SKM-1 (cell line): Measurements from ENCODE around the gene GNB1L.
"Not testable (repeated sequence)": the region's sequence is repeated elsewhere in the genome, so short reads cannot be mapped to it uniquely, and the experiment has no call there.

Experiments used
- DNase-seq: peaks from one replicate; lab custom pipeline; 2025; ENCODE audit not compliant: unreplicated experiment; lab: John Stamatoyannopoulos, UW

Gene GNB1L

GRCh38 chr22:19799322-19800190, 55.1 kb downstream of the GNB1L start:
- DNase-seq: no peak

- no peak for DNase-seq
Observed at GRCh38 chr22:19798891-19799293, 55.8 kb downstream of the GNB1L start.

DNA sequence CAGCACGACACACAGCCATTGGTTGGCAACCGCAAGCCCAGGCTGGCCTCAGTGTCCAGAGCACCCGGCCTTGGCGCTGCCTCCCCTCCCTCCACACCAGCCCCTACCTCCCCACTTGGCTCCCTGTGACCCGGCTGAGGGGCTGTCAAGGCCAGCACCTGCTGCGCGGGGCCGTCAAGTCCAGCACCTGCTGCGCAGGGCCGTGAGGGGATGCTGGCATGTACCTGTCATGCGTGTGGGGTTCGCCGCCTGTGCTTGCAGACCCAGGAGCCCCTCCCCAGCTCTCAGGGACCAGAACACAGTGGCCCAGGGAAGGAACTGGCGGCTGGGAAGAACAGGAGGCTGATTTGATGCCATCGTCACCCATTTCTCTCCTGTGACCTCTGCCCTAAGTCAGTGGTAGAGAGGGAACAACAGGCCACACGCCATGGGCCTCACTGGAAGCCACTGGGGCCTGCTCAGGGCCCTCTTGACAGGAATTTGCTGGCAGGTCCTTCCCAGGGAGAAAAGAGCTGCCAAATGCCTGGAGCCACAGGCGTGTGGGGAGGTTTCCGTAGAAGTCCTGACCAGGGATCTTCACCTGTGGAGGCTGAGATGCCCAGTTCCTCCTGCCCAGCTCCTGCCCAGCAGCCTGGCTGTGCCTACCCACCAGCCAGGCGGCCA, 56.5 kb downstream of the GNB1L start:
- DNase-seq: no peak

DNA sequence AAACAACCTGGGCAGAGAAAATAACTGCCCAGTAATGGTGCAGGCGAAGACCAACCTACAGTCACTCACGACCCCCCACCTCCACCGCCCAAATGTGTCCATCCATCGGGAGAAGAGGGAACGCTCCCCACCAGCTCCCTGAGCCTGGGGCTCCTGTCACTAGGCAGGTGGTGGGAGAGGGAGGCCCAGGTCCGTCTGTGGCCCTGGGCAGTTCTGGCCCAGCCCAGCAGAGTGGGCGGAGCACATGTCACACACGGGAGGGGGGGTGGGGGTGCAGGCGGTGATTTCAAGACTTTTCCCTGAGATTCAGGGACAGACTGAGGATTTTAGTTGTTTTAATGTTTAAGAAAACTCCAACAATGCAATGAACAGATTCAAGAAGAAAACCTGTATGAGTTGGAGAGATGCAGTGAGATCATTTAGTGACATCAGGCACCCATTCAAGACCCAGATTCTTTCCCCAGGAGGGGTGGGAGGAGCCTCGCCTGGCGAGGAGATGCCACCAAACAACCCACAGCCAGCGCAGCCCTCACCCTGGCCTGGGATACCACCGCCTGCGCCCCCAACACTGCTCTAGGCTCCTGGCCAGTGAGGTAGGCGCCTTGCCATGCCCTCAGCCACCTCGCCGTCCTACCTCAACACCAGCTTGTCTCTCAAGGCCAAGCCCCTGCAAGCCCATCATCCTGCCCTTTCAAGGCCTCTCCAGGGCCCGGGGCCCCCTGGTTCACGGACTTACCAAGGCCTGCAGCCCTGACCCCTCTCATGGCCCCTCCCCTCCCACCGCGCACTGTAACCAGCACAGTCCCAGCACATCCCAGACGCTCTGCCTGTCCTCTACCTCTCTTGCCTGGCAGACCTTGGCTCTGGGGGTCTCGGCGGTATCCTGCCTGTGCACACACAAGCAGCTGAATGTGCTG, 57.3 kb downstream of the GNB1L start:
- no peak for DNase-seq

DNA sequence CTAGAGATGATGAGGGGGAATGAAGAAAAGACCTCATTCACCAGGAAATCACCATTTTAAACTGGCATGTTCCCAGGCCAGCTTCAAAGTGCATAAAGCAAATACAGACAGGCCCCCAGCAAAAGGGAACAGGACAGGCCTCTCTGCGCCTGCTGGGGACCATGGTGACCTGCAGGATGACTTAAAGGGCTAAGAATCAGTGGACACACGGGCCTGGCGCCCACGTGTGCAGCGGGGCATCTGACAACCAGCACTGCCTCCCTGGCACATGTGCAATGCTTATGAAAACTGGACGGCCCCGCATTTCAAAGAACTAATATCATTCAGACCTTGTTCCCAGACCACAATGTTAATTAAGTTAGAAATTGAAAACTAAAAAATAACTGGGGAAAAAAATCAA, 58.5 kb downstream of the GNB1L start:
- DNase-seq: no peak

DNA sequence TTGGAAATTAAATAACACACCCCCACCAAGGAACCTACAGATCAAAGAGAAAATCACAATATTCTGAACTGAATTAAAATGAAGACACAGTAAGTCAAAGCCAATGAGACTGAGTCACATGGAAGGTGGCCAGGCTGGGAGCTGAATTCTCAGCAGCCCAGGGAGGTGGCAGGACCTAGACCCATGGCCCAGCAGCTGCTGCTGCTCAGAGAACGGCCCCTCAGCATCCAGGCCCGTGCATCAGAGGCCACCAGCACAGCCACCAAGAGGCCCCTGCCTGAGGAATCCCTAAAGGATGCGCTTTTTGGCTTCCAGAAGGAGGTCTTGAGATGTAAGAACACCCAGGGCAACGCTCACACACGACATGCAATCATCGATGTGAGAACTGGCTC, 59.1 kb downstream of the GNB1L start:
- no peak for DNase-seq

GRCh38 chr22:19793661-19794310, 60.9 kb downstream of the GNB1L start:
- DNase-seq: no peak

- no peak for DNase-seq
Observed at GRCh38 chr22:19793161-19793560, 61.5 kb downstream of the GNB1L start.

- DNase-seq: not testable (repeated sequence)
Observed at GRCh38 chr22:19792383-19792896, 62.2 kb downstream of the GNB1L start.

DNA sequence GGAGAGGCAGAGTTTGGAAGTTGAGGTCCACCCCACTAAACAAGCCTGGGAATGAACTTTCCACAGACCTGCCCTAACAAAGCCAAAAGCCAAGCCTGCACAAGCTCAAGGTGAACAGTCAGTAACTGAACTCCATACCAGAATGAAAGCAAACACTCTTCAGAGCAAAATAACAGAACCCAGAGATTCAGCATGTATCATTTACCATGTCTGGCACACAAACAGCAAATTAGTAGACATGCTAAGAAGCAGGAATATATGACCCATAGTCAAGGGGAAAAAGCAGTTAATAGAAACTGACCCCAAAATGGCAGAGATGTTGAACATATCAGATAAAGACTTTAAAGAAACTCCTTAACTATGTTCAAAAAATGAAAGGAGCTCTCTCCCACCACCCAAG, 62.8 kb downstream of the GNB1L start:
- DNase-seq: no peak

GRCh38 chr22:19791243-19791642, 63.4 kb downstream of the GNB1L start:
- DNase-seq: no peak

DNA sequence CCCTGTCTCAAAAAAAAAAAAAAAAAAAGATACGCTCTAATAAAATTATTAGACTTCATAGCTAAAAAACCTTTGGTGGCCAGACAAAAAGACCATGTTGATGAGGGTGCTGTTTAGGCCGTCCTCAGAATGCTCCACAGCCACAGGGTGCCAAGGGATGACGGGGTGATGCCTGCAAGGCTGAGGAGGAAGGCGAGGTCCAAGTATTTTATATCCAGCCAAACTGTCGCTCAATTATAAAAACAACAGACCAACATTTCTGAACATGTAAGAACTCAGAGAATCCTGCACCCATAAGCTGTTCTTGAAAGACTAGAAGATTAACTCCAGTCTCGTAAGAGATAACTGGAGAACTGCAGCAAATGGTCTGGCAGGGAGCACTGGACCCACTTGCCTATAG, 64.8 kb downstream of the GNB1L start:
- no peak for DNase-seq

GRCh38 chr22:19789406-19789805, 65.3 kb downstream of the GNB1L start:
- DNase-seq: no peak

GRCh38 chr22:19788661-19789225, 65.9 kb downstream of the GNB1L start:
- DNase-seq: no peak

GRCh38 chr22:19787849-19788141, 66.9 kb downstream of the GNB1L start:
- DNase-seq: no peak

GRCh38 chr22:19786959-19787848, 67.5 kb downstream of the GNB1L start:
- DNase-seq: no peak

DNA sequence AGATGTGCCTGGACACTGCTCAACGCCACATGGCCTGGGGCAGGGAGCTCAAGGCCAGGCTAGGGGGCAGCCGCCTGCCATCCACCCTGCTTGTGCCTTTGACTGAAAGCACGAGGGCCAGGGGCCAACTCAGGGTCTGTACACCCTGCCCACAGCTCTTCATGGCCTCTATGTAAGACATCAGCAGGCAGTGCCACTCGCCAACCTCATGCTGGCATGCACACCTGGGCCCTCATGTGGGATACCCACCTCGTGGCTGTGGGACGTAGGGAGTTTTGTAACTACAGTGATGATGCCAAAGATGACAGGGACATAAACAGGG, 68.4 kb downstream of the GNB1L start:
- no peak for DNase-seq

DNA sequence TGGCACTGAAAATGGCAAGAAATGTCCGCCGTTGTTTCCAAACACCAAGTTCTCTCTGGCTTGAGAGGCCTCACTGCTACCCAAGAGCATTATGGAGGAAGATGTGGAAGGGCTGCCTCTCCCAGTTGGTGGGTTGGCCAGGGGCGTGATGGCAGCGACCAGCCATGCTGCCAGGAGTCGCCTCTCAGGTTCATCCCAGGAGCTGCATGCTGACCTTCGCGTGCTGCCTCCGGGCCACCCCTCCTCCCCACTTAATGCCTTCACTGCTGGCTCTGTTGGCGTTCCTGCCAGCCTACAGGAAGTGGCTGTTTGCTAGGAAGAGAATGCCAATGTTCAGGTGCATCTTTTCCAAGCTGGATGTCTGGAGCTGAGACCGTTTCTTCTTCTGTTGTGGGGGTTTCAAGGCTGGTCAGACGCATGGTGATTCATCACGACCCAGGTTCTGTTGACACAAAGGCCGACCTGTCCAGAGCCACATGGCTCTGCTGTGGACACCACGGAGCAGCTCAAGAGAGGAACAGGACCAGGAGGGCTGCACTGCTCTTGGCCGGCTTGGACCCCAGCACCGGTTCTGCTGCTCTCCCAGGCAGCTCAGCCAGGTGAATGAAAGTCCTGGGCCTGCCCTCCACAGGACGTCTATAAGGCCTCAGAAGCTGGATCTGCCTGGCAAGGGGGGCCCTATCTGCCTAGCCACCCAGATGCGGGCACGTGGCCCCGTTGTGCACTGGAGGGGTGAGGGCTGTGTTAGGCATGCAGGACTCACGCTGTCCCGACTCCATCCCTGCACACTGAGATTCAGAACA, 69.0 kb downstream of the GNB1L start:
- no peak for DNase-seq
